Measurements from ENCODE around the gene ZNF512. TPM values are rescaled to one million over a fixed set of nuclear protein-coding genes. Genes with fewer than 3 reads are reported as not detected.

The ZNF512 gene
- total and polyA plus RNA-seq, 9 of the 15 experiments (the other 6 are each of a cell fraction or from before 2014, with no cell fraction given): 24.7 to 101 (median 65.9) TPM

DNA sequence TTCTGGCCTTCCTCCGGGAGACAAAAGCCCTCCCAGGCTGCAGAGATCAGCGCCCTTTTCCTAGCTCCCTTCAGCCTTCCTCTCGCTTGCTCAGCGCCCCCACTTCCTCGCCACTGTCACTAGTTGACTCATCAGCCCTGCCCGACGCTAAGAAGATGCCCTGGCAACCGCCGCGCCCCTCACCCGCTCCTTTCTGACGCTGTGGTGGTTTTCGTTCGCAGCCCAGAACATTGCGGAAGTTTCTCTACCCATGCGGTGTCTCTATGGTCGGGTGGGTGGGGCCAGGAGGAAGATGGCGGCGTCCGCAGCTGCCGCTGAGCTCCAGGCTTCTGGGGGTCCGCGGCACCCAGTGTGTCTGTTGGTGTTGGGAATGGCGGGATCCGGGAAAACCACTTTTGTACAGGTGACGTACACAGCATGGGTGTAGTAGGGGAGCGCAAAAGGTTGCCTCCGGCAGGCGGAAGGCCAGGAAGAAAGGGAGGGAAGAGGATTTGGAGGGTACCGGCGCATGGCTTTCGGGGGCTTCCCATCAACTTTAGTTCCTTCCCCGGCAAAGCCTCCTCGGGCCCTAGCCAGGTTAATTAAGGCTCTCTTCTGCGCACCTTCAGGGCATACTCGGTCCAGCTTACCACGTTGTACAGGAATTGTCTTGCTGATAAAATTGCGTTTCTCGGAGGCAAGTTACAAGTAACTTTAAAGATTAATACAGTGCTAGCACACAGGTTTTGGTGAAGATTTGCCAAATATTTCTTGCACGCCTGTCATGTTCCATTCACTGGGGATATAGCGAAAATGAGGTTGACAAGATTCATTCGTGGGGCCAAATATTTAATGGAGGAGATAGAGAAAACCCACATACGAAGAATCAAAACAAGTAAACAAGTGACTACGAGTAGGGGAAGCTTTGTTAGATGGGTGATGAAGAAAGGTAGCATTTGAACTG lies 46.2 kb downstream of the ZNF512 start, which contains the start of the genes CCDC121 and GPN1 (continued):
- TF ChIP-seq STAT5B (CRISPR knock-in tag; IDR thresholded peaks at IDR 0.05) (no peak), SAFB (IDR thresholded peaks at IDR 0.05; ENCODE audit: borderline replicate concordance, low read depth, low read length) (no peak), UBTF (IDR thresholded peaks at IDR 0.05; ENCODE audit: borderline replicate concordance in 1 of 2, low read depth in 2 of 2, low read length in 2 of 2) (peak in 1 of 2 experiments; percentile 32; a peak in 1 of 4 replicates), CREM (IDR thresholded peaks at IDR 0.05; ENCODE audit: low read depth) (peak; percentile 86), STAT5A (IDR thresholded peaks at IDR 0.05; ENCODE audit: borderline replicate concordance, low read length) (no peak), ESRRB (CRISPR knock-in tag; IDR thresholded peaks at IDR 0.05; ENCODE audit: borderline replicate concordance) (no peak), ARID1B (IDR thresholded peaks at IDR 0.05) (0 out of 2 replicates have a peak, but pooled peaks have one; percentile 17), ZNF717 (CRISPR knock-in tag; IDR thresholded peaks at IDR 0.05) (no peak), ZFX (CRISPR knock-in tag; IDR thresholded peaks at IDR 0.05) (peak; percentile 63), ARID2 (IDR thresholded peaks at IDR 0.05) (no peak), MITF (IDR thresholded peaks at IDR 0.05) (no peak), HIVEP1 (CRISPR knock-in tag; IDR thresholded peaks at IDR 0.05) (no peak), FUS (optimal IDR thresholded peaks at IDR 0.05; ENCODE audit: low read depth, low read length) (no peak), FOXK1 (CRISPR knock-in tag; IDR thresholded peaks at IDR 0.05; ENCODE audit: borderline replicate concordance) (no peak), ZNF239 (CRISPR knock-in tag; IDR thresholded peaks at IDR 0.05) (no peak), NR1H2 (CRISPR knock-in tag; IDR thresholded peaks at IDR 0.05) (no peak), ELF2 (CRISPR knock-in tag; IDR thresholded peaks at IDR 0.05) (no peak), PPARD (CRISPR knock-in tag; IDR thresholded peaks at IDR 0.05) (no peak), ZNF511 (CRISPR knock-in tag; IDR thresholded peaks at IDR 0.05) (no peak; the same call in none of the 2 replicates)
- TF ChIP-seq, protein P1, sequence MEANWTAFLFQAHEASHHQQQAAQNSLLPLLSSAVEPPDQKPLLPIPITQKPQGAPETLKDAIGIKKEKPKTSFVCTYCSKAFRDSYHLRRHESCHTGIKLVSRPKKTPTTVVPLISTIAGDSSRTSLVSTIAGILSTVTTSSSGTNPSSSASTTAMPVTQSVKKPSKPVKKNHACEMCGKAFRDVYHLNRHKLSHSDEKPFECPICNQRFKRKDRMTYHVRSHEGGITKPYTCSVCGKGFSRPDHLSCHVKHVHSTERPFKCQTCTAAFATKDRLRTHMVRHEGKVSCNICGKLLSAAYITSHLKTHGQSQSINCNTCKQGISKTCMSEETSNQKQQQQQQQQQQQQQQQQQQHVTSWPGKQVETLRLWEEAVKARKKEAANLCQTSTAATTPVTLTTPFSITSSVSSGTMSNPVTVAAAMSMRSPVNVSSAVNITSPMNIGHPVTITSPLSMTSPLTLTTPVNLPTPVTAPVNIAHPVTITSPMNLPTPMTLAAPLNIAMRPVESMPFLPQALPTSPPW (CRISPR knock-in tag; IDR thresholded peaks at IDR 0.05): peak; percentile 49; the same call in 1 of the 2 replicates

Measured in K562 (cell line).